Stimulated activated CD4-positive, alpha-beta T cell treated with anti-CD3 and anti-CD28 coated beads, Interleukin-2, amount 100 ng/mL, for 48 hours (primary cell): ENCODE measurements around the gene CLASRP.
A peak's percentile ranks its signal among the peaks of the same experiment; 100 is the strongest.

ENCODE experiments used
- DNase-seq, 2 donors: peaks; one replicate each; pipeline ENCODE4 v3.0.0-alpha.2; 2020

CLASRP gene

GRCh38 chr19:45021971-45022370 is 16.9 kb upstream of the CLASRP start:
- DNase-seq: no peak

DNA sequence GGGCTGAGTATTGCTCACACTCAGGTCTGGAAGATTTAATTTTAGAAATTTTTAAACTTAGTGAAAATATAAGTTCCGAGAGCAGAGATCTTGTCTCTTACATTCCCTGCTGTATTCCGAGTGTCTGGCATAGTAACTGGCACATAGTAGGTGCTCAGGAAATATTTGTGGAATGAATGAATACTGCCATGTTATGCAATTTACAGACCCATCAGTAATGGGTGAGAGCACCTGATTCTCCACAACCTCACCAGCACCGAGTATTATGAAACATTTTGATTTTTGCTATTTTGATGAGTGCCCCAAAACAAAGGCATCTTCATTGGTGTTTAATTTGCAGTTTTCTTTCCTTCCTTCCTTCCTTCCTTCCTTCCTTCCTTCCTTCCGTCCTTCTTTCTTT is 15.8 kb upstream of the CLASRP start:
- DNase-seq: no peak

DNA sequence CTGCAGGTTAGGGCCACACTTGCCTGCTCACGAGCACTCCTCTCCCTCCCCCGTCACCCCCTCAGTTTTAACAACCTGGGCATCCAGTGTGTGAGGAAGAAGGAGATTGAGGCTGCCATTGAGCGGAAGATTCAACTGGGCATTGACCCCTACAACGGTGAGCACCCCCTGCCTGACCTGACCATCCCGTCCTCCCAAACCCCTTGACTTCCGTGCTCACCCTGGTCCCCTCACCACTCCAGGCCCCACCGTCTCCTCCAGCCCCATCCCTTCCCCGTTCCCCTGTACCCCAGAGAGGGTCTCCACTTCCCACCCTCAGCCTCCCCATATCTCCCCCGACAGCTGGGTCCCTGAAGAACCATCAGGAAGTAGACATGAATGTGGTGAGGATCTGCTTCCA is 13.6 kb upstream of the CLASRP start:
- DNase-seq: no peak

- no peak for DNase-seq
Observed at GRCh38 chr19:45027371-45027770, 11.5 kb upstream of the CLASRP start.

- no peak for DNase-seq
Observed at GRCh38 chr19:45030825-45031224, 8.0 kb upstream of the CLASRP start.

DNA sequence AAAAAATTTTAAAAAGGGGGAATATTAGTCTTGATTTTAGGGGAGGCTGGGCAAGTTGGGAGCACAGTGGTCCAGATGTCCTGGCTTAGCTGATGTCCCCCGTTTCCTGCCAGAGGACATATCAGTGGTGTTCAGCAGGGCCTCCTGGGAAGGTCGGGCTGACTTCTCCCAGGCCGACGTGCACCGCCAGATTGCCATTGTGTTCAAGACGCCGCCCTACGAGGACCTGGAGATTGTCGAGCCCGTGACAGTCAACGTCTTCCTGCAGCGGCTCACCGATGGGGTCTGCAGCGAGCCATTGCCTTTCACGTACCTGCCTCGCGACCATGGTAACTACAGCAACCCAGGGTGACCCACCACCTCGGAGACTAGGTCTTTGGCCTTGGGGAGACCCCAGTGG is 6.4 kb upstream of the CLASRP start:
- DNase-seq: no peak

DNA sequence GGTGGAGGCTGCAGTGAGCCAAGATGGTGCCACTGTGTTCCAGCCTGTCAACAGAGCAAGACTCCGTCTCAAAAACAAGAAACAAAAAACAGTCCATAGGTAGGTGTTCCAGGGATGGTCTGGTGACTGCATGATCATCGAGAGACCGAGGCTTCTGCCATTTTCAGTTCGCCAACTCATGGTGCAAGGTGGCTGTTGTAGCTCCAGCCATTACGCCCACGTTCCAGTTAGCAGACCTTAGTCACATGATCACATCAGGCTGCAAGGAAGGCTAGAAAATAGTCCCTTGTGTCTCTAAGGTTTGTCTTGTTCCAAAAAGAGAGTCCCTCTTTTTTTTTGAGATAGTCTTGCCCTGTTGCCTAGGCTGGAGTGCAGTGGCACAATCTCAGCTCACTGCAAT is 3.1 kb upstream of the CLASRP start:
- no peak for DNase-seq

- no peak for DNase-seq
Observed at GRCh38 chr19:45037393-45038169, 1.3 kb upstream of the CLASRP start.

GRCh38 chr19:45040059-45040771 is 1.4 kb downstream of the CLASRP start:
- DNase-seq: no peak

- DNase-seq: no peak
Observed at GRCh38 chr19:45041125-45041524, 2.3 kb downstream of the CLASRP start.

DNA sequence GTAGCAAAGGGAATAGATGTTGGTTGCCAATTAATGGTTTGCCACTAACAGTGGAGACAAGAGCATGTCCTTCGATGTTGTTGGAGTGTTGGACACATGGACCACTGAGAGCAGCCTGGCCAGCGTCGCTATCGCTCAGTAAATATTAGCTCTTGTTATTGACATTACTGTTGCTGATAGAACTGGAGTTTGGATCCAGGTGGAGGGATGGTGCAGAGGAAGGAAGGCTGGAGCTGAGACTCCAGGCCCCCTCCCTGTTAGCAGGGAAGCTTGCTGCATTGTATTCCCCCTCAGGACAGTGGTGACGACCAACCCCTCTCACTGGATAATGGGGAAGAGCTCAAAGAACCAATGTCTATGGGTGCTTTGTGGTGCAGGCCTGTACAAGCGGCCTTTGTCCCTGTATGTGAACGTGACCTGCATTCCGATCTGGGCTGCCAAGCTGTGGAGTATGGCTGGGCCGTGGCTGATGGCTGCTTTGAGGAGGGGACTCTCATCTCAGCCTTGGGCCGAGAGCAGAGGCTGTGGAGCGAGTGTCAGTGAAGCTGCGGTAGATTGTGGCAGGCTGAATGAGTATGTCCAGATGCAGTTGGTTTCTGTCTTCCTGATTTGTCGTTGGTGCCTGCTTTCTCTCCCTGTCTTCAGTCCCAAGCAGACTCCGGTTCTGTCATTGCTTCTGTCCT is 7.0 kb downstream of the CLASRP start:
- no peak for DNase-seq

- no peak for DNase-seq
Observed at GRCh38 chr19:45046355-45046754, 7.5 kb downstream of the CLASRP start.

DNA sequence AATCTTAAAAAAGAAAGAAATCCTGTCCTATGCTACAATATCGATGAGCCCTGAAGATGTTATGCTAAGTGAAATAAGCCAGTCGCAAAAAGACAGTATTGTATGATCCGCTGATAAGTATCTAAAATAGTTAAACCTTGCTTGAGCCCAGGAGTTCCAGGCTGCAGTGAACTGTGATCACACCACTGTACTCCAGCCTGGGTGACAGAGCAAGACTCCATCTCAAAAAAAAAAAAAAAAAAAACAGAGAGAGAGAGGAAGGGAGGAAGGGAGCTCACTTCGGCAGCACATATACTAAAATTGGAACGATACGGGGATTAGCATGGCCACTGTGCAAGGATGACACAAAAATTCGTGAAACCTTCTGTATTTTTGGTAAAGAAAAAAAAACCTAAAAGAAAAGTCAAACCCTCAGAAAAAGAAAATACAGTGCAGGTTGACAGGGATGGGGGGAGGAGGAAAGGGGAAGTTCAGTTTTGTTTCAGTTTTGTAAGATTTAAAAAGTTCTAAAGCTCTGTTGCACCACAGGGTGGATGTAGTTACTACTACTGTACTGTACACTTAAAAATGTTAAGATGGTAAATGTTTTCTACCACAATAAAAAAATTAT is 8.4 kb downstream of the CLASRP start:
- DNase-seq: no peak

- DNase-seq: no peak
Observed at GRCh38 chr19:45049073-45049736, 10.4 kb downstream of the CLASRP start.

GRCh38 chr19:45050036-45050435 is 11.2 kb downstream of the CLASRP start:
- no peak for DNase-seq

GRCh38 chr19:45051929-45052579 is 13.2 kb downstream of the CLASRP start:
- no peak for DNase-seq

- no peak for DNase-seq
Observed at GRCh38 chr19:45056831-45057230, 18.0 kb downstream of the CLASRP start.

- DNase-seq: no peak
Observed at GRCh38 chr19:45057444-45057843, 18.6 kb downstream of the CLASRP start.

- DNase-seq: no peak
Observed at GRCh38 chr19:45058622-45059159, 19.8 kb downstream of the CLASRP start.

- peak; percentile 88 to 91 for DNase-seq
Observed at GRCh38 chr19:45059258-45059965, 20.6 kb downstream of the CLASRP start.

GRCh38 chr19:45061965-45062364 is 23.1 kb downstream of the CLASRP start:
- DNase-seq: no peak
